ENCODE data around the gene TEK.

Gene TEK

GRCh38 chr9:27125030-27125429 is 16.0 kb downstream of the TEK start:
- no peak for DNase-seq

- DNase-seq = no peak
These were observed 16.9 kb downstream of the TEK start for GRCh38 chr9:27125936-27126335.

- DNase-seq = no peak
These were observed 17.6 kb downstream of the TEK start for GRCh38 chr9:27126670-27127069.

- no peak for DNase-seq
These were observed 20.2 kb downstream of the TEK start for GRCh38 chr9:27129221-27129620.

GRCh38 chr9:27131731-27132130 is 22.7 kb downstream of the TEK start:
- no peak for DNase-seq

GRCh38 chr9:27133817-27134216 is 24.8 kb downstream of the TEK start:
- no peak for DNase-seq

GRCh38 chr9:27142299-27142930 is 33.4 kb downstream of the TEK start:
- DNase-seq = no peak

- DNase-seq = no peak
These were observed 36.1 kb downstream of the TEK start for GRCh38 chr9:27145143-27145542.

GRCh38 chr9:27149651-27150050 is 40.6 kb downstream of the TEK start:
- DNase-seq = no peak

- no peak for DNase-seq
These were observed 41.9 kb downstream of the TEK start for GRCh38 chr9:27150746-27151406.

- no peak for DNase-seq
These were observed 42.8 kb downstream of the TEK start for GRCh38 chr9:27151693-27152404.

GRCh38 chr9:27152405-27152718 is 43.3 kb downstream of the TEK start:
- no peak for DNase-seq

GRCh38 chr9:27154908-27155307 is 45.9 kb downstream of the TEK start:
- DNase-seq = no peak

- DNase-seq = no peak
These were observed 48.1 kb downstream of the TEK start for GRCh38 chr9:27157097-27157496.

- no peak for DNase-seq
These were observed 48.7 kb downstream of the TEK start for GRCh38 chr9:27157736-27158135.

- no peak for DNase-seq
These were observed 51.6 kb downstream of the TEK start for GRCh38 chr9:27160636-27161035.

GRCh38 chr9:27162045-27162444 is 53.0 kb downstream of the TEK start:
- DNase-seq = no peak

- DNase-seq = no peak
These were observed 56.0 kb downstream of the TEK start for GRCh38 chr9:27165068-27165467.

GRCh38 chr9:27165670-27166069 is 56.6 kb downstream of the TEK start:
- DNase-seq = no peak

GRCh38 chr9:27168496-27168895 is 59.5 kb downstream of the TEK start:
- DNase-seq = no peak

- no peak for DNase-seq
These were observed 59.9 kb downstream of the TEK start for GRCh38 chr9:27168951-27169350.

- DNase-seq = no peak
These were observed 67.9 kb downstream of the TEK start for GRCh38 chr9:27176971-27177370.

- no peak for DNase-seq
These were observed 70.3 kb downstream of the TEK start for GRCh38 chr9:27179245-27179865.

- DNase-seq = no peak
These were observed 72.4 kb downstream of the TEK start for GRCh38 chr9:27181381-27181780.

Data from activated effector memory CD4-positive, alpha-beta T cell treated with anti-CD3 and anti-CD28 coated beads, Interleukin-2, amount 50 U/mL, for 16 hours (primary cell).